Urothelium cell line (cell line): ENCODE results near the gene YIPF5.
A peak's percentile ranks its signal among the peaks of the same experiment; 100 is the strongest.

Experiments used
- DNase-seq: peaks from one replicate; pipeline ENCODE4 v3.0.0; 2011; ENCODE audit warnings: low spot score, mixed read lengths
- FAIRE-seq: peaks from 2 replicates; lab custom pipeline; 2011; peaks lifted over from hg19 to GRCh38; lab: Jason Lieb, UNC

YIPF5 gene

GRCh38 chr5:144183254-144183889 lies 12.9 kb upstream of the YIPF5 start:
- FAIRE-seq = no peak
- DNase-seq = no peak

GRCh38 chr5:144179226-144179625 lies 8.8 kb upstream of the YIPF5 start:
- no peak for DNase-seq
- FAIRE-seq = no peak

- FAIRE-seq (no peak), DNase-seq (no peak)
Observed at GRCh38 chr5:144177548-144177947, 7.1 kb upstream of the YIPF5 start.

DNA sequence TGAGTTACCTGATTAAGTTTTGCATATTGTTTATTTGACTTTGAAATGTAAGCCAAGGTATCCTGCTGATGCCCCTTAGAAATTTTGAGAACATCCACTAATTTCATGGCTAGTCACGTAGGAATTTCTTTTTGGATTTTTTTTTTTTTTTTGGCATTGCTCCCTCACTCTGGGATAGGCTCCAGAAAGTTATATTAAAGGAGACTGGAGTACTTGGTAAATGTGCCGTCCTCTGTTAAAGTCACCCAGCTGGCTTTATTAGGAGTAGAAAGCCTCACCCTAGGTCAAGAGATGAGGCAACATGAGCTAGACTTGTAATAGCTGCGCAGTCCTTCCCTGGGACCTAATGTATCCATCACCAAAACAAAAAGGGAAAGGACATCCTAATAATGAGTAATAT lies 3.3 kb upstream of the YIPF5 start:
- DNase-seq = no peak
- FAIRE-seq = no peak

GRCh38 chr5:144169904-144170275 lies 569 bp downstream of the YIPF5 start:
- DNase-seq (no peak), FAIRE-seq (no peak)

DNA sequence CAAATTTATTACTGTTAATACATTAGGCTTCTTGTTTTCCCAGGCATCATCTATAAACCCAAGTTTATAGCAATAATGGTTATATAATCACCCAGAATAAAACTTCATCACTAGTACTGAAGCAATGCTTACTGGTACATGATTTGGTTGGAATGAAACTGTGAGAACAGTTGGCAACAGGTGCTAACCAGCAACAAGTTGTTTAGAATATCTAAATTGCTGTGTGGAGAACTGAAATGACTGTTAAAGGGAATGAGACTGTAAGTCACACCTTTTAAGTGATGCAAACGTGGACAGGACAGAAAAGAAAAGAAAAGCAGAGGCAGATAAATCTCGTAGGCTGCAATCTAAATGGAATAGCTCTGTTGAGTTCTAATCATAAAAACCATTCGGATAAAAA lies 2.5 kb downstream of the YIPF5 start:
- DNase-seq = no peak
- FAIRE-seq = no peak

GRCh38 chr5:144166696-144167095 lies 3.8 kb downstream of the YIPF5 start:
- FAIRE-seq (no peak), DNase-seq (no peak)

DNA sequence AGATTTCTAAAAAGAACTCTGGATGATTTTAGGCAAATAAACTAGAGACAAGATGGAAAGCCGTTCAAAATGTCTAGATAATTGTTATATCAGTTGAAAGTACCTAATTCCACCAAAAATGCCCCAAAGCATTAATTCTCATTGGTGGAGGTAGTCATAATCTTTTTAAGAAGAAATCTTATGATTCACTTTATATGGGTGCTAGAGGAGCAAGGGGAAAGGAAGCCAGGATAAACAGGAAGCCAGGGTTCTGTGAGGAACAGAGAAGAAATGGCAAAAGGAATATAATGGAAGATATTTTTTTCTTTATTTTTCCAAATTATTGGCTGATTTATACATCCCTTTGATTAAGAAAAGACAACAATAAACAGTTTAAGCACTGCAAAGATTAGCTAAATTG lies 7.8 kb downstream of the YIPF5 start:
- DNase-seq (no peak), FAIRE-seq (no peak)

DNA sequence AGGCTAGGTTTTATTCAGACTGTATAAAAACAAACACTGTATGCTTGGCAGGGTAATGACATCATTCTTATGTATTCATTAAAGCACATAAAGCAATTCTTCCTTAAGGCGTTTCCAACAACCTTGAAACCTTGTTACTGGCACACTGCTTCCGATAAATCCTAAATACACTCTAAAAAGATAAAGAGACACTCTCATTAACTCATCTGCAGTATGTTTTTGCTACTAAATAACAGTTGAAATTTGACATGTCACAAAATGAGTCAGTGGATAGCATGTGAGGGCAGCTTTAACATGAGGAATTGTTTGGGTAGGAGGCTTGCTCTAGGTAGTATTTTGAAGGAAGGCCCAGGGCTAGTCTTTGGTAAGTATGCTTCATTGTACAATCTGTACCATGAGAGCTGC lies 13.7 kb downstream of the YIPF5 start:
- DNase-seq (no peak), FAIRE-seq (no peak)

DNA sequence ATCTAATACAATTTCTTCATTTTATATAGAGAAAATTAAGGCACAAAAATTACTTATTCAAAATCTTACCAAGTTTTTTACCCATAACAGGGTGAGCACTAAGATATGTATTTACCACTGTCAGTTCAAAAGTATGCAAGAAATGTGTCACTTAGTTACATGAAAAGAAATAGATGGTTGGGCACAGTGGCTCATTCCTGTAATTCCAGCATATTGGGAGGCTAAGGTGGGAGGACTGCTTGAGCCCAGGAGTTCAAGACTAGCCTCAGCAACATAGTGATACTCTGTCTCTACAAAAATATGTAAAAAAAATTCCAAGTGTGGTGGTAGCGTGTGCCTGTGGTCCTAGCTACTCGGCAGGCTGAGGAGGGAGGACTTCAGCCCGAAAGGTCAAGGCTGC lies 19.4 kb downstream of the YIPF5 start:
- no peak for DNase-seq

DNA sequence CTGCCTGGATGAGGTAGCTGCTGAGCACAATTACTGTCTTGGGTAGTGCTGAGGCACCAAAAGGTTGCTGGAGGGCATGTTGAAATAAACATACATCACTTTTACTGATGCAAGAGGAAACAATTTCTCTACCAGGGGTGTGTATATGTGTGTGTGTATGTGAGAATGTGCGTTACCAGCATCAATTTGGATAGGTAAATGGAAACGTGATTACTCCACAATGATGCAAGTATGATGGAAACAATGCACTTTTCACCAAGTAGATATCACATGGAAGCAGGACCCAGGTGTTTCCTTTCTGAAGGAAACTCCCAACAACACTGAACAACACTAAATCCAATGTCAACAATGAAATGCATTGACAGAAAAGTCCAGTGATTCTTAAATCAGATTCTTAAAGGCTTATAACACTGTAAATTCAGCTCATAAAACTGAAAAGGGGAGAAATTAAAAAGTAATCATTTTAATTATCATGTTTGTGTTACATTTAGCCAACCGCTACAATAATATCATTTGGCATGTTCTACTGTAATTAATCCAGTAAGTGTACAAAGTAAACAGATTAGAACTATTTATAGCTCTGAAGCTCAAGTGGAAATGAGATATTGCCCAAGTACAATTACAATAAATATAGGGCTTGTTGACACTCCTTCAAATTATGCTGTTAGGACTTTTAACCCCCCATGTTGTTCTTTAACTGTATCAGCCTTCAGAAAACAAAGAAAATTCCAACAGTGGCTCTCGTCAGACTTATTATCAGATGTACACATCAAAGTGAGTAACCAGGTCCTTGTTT lies 25.3 kb downstream of the YIPF5 start:
- DNase-seq (no peak), FAIRE-seq (no peak)

More for the DNA sequence above, 19.4 kb downstream of the YIPF5 start:
- no peak for FAIRE-seq

GRCh38 chr5:144143625-144144024 lies 26.8 kb downstream of the YIPF5 start:
- FAIRE-seq = no peak
- DNase-seq = no peak

GRCh38 chr5:144142824-144143162 lies 27.7 kb downstream of the YIPF5 start:
- no peak for DNase-seq
- FAIRE-seq = no peak

GRCh38 chr5:144142139-144142823 lies 28.2 kb downstream of the YIPF5 start:
- FAIRE-seq = no peak

DNA sequence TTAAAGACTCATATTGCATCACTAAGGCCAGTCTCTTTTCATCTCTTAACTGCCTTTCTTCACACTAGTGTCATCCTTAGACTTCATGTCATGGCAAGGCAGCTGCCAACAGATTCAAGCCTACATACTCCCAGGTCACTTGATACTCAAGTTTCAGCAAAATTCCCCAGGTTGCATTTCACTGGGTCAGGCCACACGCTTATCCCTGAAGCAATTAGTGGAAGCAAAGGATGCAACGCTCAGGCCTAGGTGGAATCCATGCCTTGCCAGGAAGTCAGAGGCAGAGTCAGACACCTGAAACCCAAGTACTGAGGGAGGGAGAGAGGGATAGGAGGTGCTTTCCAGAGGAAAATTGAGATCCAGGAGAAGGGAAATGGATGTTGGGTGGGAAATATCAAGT lies 28.9 kb downstream of the YIPF5 start:
- FAIRE-seq = no peak
- no peak for DNase-seq

More at GRCh38 chr5:144142139-144142823, 28.2 kb downstream of the YIPF5 start:
- peak; percentile 53 for DNase-seq

GRCh38 chr5:144139586-144139985 lies 30.9 kb downstream of the YIPF5 start:
- DNase-seq (no peak), FAIRE-seq (no peak)

DNA sequence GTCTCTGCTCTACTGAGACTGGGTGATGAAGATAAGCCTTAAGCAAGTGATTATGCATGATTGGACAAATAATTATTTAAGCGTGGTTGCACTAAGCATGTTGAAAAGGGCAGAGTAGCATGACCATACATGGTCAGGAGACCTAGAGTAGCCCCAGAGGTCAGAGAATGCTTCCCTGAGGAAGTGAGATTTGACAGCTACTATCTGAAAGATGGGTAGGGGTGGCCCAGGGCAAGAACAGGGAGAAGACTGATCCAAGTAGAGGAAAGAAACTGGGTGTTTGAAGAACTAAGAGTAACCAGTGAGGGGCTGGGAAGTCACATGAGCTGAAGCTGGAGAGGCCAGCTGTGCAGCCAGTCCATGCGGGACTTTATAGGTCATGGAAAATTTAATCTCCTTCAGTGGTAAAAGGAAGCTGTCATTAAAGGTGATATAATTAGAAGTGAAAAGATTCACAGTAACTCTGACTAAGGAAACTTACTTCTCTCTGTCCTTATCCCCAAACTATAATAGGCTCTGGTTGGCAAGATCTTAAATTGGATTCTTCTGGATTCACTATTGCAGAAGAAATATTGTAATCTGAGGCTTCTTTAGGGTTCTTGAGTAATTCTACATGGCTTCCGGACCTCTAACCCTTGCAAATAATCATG lies 35.2 kb downstream of the YIPF5 start:
- FAIRE-seq (no peak), DNase-seq (no peak)

DNA sequence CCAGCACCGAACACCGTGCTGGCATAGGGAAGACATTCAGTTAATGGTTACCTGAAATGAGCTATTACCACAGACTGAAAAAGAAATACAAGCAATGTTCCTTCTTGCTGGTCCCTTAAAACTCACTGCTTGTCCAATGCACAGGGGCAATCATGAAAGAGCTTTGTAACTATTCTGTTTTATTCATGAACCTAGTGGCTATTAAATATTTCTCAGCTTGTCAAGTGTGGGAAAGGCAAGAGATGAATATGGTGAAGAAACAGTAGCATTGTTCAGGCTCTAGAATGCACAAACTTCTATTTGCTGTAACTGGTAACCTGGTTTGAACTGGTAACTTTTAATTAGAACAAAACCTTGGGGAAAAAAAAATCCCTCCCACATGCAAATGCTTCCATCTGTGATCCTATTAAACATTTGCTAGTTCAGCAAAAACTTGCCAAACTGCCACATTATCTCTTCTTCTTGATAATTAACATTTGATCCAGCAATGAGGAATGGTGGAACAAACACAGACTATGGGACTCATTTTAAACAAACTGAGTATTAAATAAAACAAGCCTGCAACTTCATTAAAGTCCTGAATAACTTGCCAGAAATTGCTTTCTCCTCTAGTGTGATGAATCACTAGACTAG lies 36.1 kb downstream of the YIPF5 start:
- no peak for DNase-seq
- FAIRE-seq = no peak

- FAIRE-seq (no peak), DNase-seq (no peak)
Observed at GRCh38 chr5:144133050-144133633, 37.3 kb downstream of the YIPF5 start.

DNA sequence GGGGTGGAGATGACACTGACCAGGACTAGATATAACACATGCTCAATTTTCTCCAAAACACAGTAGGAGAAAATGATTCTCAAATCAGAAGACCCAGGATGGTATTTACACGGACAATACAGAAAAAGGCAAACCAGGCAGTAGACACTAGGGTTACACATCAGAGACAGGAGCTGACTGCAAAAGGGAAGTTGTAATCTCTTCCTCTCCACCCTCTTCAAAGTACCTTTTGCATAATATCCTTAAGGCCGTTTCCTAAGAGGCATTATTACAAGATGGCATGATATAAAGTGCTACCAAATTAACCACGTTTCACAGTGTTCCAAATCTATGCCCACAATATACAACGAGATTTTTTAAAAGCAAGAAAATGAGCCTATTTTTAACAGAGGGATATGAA lies 39.2 kb downstream of the YIPF5 start:
- no peak for FAIRE-seq
- DNase-seq = no peak

GRCh38 chr5:144130306-144130705 lies 40.2 kb downstream of the YIPF5 start:
- no peak for FAIRE-seq
- DNase-seq = no peak
